Inferior parietal cortex (tissue), 1 donor: Measurements from ENCODE around the gene ITGB3.
"Not testable (repeated sequence)": the region's sequence is repeated elsewhere in the genome, so short reads cannot be mapped to it uniquely, and the experiment has no call there.

Experiments
- DNase-seq: peaks from one replicate; pipeline ENCODE4 v3.0.0-alpha.2; 2016; ENCODE audit errors: extremely low spot score

ITGB3 gene

DNA sequence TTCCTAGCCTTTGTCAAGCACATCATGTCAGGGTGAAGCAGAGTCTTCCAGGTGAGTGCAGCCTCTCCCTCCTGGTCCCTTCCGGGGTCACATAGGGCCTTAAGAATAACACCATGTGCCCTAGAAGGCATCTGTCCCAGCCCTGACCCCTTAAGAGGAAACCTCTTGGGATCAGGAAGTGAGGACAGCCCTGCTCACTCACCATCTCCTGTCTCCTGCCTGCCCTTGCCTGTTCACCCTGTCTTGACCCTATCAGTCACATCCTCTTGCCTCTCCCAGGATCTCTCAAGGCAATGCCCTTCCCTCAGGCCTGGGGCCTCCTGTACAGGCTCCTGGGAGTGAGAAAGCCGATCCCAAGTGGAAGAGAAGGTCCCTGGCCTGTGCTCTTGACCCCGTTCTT, 30.6 kb upstream of the ITGB3 start:
- DNase-seq: no peak

DNA sequence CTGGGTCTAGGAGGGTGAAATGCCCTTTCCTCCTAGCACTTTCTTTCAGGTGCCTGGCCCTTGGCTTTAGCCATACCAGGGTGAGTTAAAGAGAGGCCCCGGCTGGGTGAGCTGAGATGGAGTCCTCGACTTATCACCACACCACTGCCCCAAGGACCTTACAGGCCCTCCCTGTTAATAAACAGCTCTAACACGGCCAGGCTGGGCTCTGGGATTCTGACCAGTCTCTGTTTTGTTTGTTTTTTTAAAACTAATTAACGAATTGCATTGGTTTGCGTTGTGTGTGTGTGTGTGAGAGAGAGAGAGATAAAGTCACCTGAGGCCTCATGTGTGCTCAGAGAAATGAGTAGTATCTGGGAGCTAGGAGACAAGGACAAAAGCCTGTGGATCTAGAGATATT, 30.2 kb upstream of the ITGB3 start:
- no peak for DNase-seq

DNA sequence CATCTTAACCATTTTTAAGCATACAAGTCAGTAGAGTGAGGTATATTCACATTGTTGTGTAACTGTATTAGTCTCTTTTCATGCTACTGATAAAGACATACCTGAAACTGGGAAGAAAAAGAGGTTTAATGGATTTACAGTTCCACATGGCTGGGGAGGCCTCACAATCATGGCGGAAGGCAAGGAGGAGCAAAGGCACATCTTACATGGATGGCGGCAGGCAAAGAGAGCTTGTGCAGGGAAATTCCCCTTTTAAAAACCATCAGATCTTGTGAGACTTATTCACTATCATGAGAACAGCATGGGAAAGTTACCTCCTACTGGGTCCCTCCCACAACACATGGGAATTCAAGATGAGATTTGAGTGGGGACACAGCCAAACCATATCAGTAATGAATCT, 29.6 kb upstream of the ITGB3 start:
- not testable (repeated sequence) for DNase-seq

DNA sequence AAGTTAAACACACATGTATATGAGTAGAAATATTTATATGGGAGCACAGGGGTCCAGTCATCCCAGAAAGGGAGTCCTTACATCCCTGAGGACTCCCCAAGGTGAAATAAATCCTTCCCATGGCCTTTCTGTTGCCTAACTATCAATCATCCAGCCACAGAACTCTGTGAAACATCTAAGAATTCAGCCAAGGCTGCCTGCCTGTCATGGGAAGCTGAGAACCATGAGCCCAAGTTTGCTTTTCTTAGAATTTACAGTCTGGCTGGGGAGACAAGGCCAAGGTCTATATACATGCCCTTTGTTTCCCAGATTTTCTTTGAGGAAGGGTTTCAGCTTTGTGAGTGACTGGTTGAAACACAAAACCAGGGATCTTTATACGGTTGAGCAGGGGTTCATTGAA, 28.7 kb upstream of the ITGB3 start:
- no peak for DNase-seq

DNA sequence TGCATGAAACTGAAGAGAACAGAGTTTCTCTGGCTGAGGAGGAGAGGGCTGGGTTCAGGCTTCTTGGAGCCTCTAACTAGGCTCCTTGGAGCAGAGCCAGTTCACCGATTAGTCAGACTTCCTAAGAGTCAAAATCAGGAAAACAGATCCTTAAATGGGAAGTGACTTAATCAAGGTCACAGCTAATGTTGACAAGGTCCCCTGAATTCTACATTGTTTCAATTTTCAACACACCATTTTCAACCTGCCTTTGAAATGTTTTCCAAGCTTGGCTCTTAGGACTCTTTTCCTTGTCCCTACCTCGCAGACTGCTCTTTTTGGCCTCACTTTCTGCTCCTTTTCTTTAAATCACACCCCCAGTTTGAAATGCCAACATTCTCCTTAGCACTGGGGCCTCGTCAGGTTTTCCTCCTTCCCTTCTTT, 28.2 kb upstream of the ITGB3 start:
- DNase-seq: no peak

DNA sequence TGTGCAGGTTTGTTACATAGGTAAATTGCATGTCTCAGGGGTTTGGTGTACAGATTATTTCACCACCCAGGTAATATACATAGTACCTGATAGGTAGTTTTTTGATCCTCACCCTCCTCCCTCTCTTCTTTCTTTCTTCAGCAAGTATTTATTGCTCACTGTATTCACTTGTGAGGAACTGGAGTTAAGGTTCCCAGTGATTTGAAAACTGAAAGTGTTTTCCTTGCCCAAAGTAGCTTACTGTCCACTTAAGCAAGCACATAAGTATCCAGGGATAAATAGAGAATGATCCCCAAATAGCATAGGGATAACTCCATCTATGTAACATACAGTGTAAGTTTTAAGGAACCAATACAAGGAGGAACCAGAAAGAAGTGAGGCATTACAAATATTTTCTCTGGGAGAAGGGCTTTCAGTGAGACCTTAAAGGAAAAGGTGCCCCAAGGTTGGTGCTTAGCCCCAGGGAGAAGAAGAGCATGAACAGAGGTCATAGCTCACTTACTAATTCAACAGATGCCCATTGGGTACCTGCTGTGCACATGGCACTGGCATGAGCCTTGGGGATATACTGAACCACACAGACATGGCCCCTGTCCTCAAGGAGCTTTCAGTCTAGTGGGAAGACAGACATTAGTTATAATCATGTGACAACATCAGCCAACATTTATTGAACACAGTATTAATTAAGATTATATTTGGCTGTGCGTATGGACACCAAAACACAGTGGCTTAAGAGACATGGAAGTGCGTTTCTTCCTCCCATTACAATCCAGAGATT, 27.5 kb upstream of the ITGB3 start:
- no peak for DNase-seq

DNA sequence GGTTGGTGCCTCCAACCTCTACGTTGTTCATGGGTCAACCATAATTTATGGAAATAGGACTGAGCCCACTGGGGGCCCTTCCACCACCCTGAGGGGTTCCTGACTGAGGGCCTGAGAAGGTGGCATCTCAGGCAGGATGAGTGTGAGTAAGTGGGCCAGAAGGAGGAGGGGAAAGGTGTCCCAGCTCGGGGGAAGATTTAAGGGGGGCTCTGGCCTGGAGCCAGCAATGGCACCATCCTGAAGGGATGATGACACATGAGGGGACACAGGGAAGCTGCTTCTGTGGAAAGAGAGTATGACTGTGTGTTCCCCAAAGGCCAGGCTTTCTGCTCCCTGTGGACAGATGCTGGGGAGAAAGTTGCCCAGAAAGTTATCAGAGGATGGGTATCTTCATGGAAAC, 25.8 kb upstream of the ITGB3 start:
- no peak for DNase-seq

DNA sequence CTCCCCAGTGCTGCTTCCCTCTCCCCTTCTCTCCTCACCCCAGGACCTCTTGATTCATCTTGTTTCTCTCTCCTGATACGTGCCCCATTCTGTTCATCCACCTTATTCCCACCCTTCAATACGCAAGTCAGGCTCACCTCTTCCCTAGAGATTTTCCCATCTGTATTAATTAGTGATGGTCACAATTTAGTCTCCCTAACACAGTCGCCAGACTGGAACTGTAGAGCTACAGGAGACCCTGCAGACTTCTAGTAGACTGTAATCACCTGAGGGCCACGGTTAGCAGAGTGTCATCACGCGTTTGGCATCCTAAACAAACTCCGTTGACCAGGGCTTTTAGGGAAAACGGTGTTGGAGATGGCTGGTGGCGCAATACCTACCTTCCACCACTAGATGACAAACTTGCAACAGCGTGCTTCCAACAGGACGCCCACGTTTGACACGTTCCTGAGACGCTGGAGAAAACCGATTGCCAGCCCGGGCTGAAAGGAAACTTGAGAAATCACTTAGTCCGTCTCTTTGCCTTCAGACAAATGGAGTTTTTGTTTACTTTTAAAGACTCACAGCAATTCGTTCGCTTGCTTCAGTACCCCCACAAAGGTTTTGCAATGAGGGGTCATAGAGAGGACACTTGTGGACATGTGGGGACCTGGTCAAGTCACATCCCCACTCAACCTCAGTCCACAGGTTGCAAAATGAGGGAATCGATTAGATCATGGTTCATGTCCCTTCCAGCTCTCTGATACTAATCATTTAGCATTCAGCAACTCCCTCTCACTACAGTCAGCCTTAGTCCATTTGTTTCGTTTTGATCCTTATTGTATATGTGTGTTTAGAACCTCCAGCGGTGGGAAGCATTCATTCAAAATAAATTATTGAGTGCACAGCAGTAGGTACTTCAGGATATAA, 23.8 kb upstream of the ITGB3 start:
- DNase-seq: peak; percentile 91

DNA sequence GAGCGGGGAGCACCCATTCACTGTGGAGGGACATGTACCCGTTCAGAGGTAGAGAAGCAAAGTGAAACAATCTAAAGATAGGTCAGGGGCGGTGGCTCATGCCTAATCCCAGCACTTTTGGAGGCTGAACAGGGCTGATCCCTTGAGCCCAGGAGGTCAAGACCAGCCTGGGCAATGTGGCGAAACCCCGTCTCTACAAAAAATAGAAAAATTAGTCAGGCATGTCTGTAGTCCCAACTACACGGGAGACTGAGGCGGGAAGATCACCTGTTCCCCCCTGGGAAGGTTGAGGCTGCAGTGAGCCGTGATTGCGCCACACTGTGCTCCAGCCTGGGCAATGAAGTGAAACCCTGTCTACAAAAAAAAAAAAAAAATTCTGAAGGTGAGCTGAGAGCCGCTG, 22.8 kb upstream of the ITGB3 start:
- no peak for DNase-seq

DNA sequence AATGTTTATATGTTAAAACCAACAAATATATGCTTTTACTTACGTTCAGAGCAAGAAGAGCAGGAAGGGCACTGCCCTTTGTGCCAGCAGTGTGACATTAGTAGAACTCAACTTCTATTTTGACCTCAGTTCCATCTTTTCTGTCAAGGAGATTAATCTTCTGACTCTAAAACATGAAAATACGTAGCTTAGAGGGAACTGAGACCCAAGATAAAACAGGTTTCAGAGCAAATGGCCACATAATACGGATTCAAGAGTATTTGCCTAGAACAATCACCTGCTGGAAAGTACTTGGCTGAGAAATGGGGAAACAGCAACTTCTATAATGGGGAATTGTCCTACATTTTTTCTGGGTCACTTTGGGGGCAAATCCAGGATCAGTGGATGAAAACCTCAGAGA, 22.3 kb upstream of the ITGB3 start:
- DNase-seq: no peak

DNA sequence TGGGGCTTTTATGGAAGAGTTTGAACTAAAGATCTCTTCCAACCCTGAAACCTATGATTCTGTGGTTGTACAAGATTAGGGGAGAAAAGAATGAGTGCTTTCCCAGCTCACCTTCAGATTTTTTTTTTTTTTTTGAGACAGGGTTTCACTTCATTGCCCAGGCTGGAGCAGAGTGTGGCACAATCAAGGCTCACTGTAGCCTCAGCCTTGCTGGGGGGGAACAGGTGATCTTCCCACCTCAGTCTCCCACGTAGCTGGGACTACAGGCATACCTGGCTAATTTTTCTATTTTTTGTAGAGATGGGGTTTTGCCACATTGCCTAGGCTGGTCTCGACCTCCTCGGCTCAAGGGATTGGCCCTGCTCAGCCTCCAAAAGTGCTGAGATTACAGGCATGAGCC, 21.8 kb upstream of the ITGB3 start:
- DNase-seq: no peak

DNA sequence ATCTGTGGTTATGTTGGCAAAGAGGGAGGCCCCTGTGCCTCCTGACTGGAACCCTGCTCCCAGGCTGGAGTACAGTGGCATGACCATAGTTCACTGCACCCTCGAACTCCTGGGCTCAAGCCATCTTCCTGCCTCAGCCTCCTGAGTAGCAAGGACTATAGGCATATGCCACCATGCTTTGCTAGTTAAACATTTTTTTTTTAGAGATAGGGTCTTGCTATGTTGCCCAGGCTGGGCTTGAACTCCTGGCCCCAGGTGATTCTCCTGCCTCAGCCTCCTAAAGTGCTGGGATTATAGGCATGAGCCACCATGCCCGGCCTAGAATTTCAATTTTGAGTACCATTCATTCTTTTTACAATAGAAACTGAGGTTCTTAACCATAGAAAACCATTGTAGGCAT, 21.2 kb upstream of the ITGB3 start:
- DNase-seq: no peak

DNA sequence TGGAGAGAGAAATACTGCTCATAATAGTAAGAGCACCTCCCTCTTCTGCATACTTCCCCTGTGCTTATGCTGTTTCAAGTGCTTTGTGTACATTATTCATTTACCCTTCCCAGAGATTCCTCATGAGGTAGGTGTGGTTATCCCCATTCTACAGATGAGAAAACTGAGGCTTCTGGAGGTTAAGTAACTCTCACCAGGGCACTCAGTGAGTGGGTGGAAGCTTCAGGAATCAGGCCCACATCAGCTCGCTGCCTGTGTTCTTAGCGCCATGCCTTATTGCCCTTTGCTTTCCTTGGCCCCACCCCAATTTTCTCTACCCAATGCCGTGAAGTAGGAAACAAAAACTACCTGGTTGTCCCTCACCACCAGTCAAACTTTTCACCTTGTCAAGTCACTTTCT, 18.1 kb upstream of the ITGB3 start:
- DNase-seq: no peak

DNA sequence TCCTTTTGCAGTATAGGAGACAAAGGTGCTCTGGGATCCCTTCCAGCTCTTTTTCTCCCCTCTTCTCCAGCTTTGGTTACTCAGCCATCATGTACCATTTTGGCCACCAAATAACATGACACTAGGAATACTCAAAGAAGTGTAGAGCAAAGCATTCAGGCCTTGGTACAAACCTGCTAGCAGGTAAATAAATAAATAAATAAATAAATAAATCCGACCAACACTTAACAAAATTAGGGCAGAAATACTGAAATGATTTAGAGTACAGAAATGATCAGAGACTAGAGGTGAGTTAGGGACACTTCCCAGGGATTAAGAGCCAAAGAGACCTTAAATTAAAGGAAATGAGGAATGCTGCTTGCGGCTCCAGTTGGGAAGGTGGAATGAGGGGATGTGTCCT, 17.7 kb upstream of the ITGB3 start:
- DNase-seq: no peak

DNA sequence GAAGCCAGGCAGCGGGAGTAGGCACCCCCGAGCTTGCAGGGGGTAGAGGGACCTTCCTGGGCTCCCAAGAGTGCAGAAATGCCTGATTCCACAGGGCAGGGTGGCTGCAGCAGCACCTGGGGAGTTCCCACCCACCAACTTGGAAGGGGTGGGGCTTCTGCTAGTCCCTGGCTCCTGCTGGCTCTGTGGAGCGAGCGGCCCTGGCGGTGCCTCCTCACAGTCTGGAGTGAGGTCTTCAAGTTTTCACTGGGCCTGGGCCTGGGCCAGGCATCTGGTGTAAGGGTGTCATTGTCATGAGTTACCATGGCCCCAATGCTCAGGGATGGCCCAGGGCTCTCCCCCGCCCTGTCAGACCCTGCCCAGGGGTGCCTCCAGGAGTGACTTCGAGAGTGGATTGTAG, 15.8 kb upstream of the ITGB3 start:
- no peak for DNase-seq

DNA sequence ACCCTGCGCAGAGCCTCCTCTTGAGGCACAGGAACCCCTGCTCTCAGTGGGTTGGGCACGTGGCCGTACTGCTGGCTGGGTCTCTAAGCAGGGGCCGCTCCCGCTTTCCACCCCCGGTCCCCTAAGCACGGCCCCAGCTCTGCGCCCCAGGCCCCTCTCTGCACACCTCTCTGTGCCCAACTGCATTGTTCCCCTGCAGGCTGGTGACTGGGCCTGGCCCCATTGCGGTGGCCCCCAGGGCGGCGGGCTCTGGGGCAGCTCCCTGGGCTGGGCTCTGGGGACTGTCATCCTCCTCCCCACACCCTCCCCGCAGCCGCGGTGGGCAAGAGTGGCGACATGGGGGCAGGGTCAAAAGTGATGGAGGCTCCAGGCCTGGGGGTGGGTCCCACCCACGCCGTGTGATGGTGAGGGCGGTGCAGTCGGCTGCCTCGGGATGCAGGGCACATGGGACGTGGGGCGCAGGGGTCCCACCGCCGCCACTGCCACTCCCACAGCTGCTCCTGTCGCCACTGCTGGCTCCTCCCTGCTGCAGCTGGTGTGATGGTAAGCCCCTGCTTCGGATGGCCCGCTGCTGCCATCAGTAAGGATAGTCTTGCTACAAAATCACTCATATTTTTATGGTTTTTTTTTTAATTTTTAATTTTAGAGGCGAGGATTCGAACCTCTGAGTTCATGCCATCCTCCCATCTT, 15.2 kb upstream of the ITGB3 start:
- DNase-seq: no peak

DNA sequence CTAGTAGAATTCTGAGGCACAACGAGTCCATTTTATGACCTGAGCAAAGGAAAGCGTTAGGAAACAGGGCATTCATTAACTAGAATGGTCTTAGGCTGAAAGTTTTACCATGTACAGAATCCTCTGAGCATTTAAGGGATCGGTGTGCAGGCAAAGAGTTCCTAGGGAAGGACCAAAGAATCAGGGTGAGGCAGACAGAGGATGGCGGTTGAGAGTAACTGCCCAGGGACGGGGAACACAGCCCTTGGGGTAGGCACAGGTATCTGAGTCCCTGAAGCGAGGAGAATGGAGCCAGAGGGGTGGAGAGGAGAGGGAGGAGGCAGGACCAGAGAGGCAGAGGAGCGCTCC, 14.0 kb upstream of the ITGB3 start:
- DNase-seq: no peak

DNA sequence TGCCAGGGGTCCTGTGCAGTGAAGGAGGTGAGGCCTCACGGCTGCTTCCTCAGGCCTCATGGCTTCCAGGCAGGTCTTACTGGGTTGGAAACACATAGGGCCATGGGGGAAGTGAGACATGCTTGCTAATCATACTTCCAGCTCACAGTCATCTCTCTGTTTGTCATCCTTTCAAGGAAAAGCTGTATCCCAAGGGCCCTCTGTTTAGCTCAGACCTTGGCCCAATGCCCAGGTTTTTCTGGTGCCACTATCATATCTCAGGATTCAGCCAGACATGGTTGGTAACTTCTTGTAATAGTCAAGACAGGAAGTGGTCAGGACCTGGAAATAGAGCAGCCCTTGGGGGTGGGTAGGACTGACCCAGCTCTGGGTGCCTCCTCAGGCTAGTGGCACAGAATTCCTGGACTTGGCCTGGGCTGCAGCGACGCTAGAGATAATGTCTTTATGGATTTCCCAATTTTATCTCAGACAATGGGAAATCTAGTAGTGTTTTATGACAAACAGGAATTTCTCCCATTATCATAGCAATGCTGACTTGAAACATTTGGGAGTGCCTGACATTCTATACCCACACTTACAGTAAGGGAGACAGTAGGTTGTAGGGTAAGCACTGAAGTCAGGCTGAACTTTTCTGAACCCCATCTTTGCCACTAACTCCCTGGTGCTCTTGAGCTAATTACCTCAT, 13.5 kb upstream of the ITGB3 start:
- peak; percentile 40 for DNase-seq

DNA sequence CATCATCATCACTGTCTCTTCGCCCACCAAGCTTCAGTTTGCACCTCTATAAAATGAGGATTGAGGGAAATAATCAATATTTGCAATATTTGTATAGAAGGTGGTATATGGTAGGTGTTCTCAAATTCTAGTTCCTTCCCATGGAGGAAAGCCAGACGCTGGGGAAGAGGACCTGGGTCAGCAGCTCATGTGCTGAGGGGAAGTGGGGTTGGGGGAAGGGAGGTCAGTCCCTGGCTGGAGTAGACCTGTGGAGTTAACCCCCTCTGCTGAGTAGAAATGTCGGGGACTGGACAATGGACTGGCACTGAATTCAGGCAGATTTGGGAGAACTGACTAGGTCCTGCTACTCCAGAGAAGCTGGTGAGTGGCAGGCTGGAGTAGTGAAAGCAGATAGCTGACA, 12.8 kb upstream of the ITGB3 start:
- no peak for DNase-seq

DNA sequence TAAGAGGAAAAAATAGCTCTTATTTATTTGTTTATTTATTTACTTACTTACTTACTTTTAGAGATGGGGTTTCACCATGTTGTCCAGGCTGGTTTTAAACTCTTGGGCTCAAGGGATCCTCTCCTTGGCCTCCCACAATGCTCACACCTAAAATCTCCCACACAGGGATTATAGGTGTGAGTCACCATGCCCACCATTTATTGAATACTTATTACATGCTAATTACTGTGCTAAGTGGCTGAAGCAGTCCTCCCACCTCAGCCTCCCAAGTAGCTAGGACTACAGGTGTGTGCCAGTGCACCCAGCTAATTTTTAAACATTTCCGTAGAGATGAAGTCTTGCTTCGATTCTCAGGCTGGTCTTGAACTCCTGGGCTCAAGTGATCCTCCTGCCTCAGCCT, 11.0 kb upstream of the ITGB3 start:
- DNase-seq: no peak

DNA sequence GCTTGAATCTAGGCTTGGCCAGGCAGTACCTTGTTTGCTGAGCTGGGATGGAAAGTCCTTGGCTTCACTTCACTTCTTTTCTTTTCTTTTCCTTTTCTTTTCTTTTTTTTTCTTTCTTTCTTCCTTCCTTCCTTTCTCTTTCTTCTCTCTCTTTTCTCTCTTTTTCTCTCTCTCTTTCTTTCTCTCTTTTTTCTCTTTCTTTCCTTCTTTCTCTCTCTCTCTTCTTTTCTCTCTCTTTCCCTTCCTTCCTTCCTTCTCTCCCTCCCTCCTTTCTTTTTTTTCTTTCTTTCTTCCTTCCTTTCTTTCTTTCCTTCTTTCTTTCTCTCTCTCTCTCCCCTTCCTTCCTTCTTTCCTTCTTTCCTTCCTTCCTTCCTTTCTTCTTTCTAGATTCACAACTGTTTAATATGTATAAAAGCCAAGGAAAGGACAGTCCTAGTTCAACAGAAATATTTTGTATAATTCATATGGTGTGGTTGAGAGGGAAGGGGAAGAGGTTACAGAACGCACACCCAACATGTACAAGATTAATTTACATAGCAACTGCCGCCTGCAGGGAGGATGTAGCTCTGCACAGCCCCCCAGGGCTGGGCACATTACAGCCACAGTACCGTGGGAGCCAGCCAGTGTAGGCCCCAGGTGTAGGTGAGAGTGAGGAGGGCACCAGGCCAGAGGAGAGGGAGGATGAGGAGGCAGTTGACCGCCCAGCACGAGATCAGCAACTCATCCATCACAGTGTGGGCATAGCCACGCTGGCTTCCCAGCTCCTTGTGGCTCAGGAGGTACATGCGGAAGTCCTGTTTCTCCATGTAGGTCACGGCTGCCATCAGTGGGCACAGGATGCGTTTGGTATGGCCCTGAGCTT, 9.7 kb upstream of the ITGB3 start:
- no peak for DNase-seq
